GM06990 (cell line): ENCODE data around the gene MCUR1.
"Not testable (repeated sequence)": the region's sequence is repeated elsewhere in the genome, so short reads cannot be mapped to it uniquely, and the experiment has no call there.

Source experiments
- DNase-seq: peaks from one replicate; pipeline ENCODE4 v3.0.0-alpha.2; 2011; ENCODE audit not compliant: insufficient read length; ENCODE audit errors: extremely low read depth
- H3K27me3 ChIP-seq: replicated peaks from 2 replicates; pipeline ENCODE4 v1.6.0; 2011; ENCODE audit warnings: low read length; ENCODE audit not compliant: control insufficient read depth, insufficient read depth
- H3K36me3 ChIP-seq: 2 replicates; pipeline ENCODE4 v1.5.1; 2011; ENCODE audit warnings: low read length; ENCODE audit not compliant: control insufficient read depth, insufficient read depth
- H3K4me3 ChIP-seq: replicated peaks from 2 replicates; pipeline ENCODE4 v1.5.1; 2011; ENCODE audit warnings: low read depth, mild to moderate bottlenecking, control low read depth, low read length
- TF ChIP-seq, protein P1 (sequence below): IDR thresholded peaks from 2 replicates; pipeline ENCODE4 v1.5.1; 2011; ENCODE audit warnings: low read length, control low read depth, mild to moderate bottlenecking, inconsistent platforms; ENCODE audit not compliant: insufficient read depth, poor library complexity, severe bottlenecking

MCUR1 gene

DNA sequence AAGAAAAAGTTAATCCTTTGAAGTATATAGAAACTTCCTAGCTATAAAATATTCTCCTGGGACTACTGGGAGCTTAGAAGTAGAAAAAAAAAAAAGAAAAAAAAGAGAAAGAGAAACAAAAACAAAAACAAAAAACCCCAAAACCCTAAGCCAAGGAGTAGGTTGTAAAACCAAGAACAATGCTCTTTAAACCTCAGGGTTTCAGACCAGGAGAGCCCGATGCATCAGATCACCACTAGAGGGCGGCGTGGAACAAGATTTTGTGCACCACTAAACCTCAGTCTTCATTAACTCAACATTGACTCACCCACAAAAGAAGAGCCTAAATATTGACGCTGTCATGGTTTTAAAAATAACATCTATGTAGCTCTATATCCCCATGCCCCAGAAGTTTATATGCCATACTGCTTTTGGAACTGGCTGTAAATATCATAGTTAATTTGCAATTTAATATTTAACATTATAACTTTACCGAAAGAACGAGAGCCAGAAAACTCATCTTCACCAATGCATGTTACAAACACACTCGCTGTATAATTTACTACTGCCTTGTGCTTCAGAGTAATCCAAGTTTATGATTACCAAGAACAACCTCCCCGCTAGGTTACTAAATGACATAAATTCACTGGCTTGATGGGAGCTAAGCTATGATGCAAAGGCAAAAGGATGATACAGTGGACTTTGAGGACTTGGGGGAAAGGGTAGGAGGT, 19.2 kb downstream of the MCUR1 start:
- H3K36me3 ChIP-seq = peaks cover 2% of the 10 kb centered on the region
- no peaks in the 10 kb centered on the region for H3K27me3 ChIP-seq
- TF ChIP-seq, protein P1, sequence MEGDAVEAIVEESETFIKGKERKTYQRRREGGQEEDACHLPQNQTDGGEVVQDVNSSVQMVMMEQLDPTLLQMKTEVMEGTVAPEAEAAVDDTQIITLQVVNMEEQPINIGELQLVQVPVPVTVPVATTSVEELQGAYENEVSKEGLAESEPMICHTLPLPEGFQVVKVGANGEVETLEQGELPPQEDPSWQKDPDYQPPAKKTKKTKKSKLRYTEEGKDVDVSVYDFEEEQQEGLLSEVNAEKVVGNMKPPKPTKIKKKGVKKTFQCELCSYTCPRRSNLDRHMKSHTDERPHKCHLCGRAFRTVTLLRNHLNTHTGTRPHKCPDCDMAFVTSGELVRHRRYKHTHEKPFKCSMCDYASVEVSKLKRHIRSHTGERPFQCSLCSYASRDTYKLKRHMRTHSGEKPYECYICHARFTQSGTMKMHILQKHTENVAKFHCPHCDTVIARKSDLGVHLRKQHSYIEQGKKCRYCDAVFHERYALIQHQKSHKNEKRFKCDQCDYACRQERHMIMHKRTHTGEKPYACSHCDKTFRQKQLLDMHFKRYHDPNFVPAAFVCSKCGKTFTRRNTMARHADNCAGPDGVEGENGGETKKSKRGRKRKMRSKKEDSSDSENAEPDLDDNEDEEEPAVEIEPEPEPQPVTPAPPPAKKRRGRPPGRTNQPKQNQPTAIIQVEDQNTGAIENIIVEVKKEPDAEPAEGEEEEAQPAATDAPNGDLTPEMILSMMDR = peak; percentile 88
- no peak for DNase-seq
- no peak overlapping the region for H3K4me3 ChIP-seq

DNA sequence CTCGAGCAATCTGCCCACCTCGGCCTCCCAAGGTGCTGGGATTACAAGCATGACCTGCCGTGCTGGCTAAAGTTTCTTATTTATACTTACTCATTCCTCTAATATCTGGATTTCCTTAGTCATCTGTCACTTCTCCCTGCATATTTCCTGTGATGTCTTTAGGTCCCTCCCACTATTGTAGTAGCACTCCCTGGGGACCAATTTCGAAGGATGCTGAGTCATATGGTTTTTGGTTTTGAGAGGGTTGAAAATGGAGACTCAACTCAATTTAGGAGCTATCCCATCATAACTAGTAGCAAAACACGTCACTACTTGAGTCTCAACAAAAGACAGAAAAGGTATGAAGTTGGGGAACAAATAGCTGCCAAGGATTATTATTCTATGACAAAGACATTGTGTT, 20.2 kb downstream of the MCUR1 start:
- Histone ChIP-seq H3K4me3 (no peak overlapping the region), H3K27me3 (no peaks in the 10 kb centered on the region), H3K36me3 (peaks cover 4% of the 10 kb centered on the region)
- TF ChIP-seq, protein P1 = no peak
- DNase-seq = no peak

DNA sequence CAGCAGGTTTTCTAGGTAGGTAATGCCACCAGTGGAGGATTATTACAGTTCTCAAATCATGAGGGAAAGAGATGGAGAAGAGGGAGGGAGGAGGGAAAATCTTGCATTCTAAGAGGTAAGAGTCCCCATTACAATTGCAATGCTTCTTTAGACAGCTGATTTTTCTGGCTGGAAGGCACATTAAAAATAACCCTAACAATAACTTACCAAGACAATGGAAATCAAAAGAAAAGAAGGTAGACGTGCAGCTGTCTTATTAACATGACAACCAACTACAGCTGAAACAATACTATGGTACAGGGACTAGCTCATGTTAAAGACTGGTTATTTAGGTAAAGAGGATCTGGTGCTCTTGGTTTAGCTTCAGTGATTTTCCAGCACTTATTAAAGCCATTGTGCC, 24.6 kb downstream of the MCUR1 start:
- H3K36me3 ChIP-seq = peaks cover 2% of the 10 kb centered on the region
- TF ChIP-seq, protein P1 = no peak

DNA sequence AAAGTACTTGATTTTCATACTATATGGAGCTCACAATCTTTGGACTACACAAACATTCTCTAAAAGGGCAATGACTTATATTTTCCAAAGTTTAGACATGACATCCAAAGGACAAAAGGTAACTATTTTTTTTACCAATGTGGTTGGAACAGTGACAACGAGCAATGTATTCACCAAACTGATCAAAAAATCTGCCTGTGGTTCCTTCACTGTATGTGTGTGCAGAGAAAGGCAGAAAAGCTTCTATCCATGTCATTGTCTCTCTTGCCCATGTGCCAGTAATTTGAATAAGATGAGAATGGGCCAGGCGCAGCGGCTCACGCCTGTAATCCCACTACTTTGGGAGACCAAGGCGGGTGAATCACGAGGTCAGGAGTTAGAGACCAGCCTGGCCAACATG, 25.5 kb downstream of the MCUR1 start:
- Histone ChIP-seq H3K4me3 (no peak overlapping the region), H3K27me3 (no peaks in the 10 kb centered on the region), H3K36me3 (peaks cover 2% of the 10 kb centered on the region)
- TF ChIP-seq, protein P1 = no peak
- DNase-seq = no peak

More for the DNA sequence above, 24.6 kb downstream of the MCUR1 start:
- DNase-seq = no peak
- H3K27me3 ChIP-seq = no peaks in the 10 kb centered on the region
- no peak overlapping the region for H3K4me3 ChIP-seq

DNA sequence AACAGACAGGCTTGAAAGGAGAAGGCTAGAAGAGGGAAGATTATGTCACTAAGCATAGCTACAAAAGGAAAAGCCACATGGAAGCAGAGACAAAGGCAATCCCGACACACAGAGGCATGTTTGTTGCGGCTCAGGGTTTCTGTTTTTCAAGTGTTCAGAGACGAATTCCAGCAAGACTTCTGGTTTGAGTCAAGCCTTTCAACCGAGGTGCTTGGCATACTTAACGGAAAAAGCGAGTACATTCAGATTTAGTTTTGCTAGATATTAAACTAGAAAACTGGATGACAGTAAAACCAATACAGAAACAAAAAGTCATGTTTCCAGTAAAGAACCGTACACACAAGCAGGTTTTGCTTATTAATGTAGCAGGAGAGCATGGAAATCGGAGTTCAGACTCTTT, 27.2 kb downstream of the MCUR1 start:
- DNase-seq = no peak
- TF ChIP-seq, protein P1 = no peak
- Histone ChIP-seq H3K27me3 (no peaks in the 10 kb centered on the region), H3K4me3 (no peak overlapping the region), H3K36me3 (peaks cover 2% of the 10 kb centered on the region)

DNA sequence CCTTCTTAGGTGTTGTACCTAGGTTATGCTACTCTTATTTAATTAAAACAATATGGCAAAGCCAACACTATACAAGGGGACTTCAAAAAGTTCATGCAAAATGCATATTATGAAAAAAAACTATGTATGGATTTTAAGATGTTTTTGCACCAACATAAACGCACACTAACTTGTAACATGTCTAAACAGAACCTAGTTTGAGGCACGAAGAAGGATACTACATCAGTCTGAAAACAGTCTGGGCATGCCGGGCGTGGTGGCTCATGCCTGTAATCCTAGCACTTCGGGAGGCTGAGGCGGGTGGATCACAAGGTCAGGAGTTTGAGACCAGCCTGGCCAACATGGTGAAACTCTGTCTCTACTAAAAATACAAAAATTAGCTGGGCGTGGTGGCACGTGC, 34.2 kb downstream of the MCUR1 start:
- not testable (repeated sequence) for DNase-seq, H3K36me3 ChIP-seq, H3K27me3 ChIP-seq, H3K4me3 ChIP-seq
